ENCODE measurements around the gene ZBTB7B.

The ZBTB7B gene

DNA sequence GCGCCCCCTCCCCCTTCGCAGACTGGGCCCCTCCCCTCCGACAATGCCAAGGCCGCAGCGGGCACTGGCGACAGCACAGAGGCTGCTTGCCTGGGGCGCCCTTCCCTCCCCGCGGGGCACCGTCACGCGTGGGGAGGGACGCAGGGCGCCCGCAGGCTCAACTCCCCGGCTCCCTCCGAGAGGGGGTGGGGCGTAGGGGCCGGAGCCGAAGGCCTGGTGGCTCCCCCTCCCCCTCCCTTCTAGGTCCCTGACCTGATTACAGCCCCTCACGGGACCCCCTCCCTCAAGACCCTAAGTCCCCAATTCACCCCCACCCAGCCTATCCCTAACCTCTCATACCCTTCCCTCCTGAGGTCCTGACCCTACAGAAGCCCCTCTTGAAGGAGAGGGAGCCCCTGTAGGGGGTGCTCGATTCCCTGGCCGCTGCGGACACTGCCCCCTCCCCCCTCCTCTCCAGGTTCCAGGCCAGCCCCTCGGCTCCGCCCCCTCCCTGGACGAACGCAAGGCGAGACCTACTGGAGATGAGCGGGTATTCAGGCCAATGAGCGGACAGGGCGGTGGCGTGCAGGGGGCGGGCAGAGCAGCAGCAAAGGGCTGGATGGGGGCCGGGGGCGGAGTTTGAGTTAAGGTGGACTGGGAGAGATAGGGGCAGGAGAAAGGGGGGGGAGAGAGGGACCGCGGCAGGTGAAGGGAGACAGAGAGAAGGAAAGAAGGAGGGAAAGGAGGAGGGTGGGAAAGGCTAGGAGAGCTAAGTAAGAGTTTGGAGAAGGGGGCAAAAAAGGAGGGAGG lies 733 bp upstream of the ZBTB7B start:
- DNase-seq, result peak; percentile 93 to 100 (median 99)

DNA sequence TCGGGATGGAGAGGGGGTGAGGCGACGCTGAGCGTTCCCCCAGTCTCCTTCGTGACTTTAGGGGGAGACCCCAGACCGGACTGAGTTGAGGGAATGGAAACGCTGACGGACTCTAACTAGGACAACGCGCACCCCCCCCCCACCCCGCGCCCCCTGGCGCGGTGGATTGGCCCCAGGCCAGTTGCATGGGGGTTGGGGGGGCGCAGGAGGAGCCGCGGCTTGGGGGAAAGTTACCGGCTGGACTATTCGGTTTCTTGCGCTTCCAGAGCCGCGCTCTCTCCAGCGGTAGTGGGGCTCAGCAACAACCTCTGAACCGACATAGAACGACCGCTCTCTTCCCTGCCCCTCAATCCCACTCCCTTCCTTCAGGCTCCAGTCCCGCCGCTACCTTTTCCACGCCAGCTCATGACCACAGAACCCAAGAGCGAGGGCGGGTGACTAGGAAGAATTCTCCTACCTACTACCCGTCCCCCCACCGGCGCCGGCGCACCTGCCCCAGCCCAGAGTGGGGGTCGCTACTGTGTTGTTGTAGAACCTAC lies 694 bp downstream of the ZBTB7B start:
- DNase-seq, result peak in 30 of 58 donors; percentile 29 to 74 (median 52)

DNA sequence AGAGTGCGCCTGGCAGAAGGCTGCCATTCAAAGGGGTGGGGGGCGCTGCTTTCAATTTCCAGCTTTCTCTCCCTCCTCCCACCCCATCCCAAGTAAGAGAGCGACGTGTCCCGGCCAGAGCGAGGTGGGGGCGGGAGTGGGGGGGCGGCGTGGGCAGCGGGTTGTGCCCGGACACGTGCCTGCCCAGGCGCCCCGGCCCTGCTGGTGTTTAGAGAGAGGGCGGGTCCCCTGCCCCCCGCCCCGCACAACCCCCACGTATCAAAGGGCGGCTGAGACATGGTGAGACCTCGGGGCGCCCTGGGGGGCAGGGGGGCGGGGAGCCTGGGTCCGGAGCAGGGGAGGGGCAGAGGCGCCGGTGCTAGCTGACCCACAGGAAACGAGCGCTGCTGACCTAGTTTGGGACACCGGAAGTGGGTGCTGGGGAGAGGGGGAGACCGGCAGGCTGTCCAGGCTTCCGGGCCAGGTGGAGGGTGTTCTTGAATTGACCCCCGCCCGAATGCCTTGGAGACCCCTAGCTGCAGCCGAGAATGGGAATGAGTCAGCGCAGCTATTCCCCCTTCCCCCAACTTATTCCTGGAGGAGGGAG lies 1.3 kb downstream of the ZBTB7B start:
- peak in 47 of 58 donors; percentile 22 to 85 (median 58) for DNase-seq

DNA sequence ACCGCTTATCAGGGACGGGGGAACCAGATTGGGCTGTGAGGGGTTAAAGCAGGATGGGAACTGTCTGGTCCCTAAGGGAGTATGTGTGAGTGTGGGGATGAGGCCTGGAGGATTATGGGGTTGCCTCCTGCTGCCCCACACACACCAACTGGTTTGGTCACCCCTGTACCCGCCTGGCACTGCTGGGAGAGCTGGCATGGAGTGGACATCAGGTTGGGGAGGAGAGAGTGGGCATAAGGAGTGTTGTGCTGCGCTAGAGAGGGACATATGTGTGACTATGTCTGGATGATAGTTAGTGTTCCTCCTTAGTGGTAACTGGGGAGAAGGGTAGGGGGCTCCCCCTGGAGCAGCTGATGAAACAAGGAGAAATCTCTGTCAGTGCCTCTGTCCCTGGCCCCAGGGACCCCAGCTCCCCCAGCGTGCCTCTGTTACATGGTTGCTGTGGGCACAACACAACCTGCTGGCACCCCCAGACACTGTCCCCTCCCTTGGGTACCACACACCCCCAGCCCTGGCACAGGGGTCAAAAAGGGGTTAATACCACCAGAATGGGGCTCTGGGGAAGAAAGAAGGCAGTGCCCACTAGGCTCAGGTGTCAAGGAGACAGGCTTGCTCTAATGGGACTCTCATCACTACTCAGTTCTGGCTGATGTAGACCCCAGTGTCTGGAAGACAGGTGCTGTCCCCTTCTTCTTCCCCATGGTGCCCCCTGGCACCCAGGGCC lies 1.9 kb downstream of the ZBTB7B start:
- DNase-seq, result peak in 15 of 58 donors; percentile 24 to 72 (median 55)

DNA sequence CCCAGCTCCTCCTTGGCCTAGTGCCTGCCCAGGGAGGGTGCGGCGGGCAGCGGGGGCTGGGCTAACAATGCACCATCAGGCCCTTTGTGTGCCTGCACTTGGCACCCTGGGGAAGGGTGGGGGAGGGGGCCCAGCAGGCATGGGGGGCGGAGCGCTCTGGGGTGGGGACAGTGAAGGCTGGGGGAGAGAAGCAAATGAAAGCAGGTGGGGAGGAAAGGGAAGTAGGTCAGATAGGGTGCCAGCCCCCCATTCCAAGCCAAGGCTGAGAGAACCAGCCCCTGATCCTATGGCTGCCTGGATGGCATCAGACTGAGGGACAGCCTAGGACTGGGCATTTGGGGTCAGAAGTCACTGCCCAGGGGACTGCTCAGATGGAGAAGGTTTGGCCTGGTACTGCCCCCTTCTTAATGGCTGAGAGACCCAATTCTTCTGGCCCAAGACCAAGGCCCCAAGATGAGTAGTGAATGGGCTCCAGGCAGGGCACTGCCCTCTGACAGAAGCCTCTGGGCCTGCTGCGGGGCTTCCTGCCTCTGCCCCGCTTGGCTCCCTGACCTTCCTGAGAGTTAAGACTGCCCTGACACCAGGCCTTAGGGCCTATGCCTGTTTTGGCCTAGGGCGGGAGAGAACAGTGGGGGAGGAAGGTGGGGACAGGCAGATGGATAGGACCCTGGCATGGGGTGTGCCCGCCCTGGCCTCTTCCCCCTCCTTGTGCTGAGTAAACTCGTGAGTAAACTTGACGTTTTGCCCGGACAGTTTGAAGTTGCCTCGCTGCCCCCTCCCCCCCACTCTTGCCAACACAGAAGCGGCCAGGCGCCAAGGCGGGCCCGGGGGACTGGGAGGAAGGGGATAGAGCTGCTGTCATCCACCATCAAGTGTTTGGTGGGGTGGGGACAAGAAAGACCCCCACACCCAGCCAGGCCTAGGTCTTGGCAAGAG lies 2.7 kb downstream of the ZBTB7B start:
- peak in 50 of 58 donors; percentile 11 to 85 (median 61) for DNase-seq

DNA sequence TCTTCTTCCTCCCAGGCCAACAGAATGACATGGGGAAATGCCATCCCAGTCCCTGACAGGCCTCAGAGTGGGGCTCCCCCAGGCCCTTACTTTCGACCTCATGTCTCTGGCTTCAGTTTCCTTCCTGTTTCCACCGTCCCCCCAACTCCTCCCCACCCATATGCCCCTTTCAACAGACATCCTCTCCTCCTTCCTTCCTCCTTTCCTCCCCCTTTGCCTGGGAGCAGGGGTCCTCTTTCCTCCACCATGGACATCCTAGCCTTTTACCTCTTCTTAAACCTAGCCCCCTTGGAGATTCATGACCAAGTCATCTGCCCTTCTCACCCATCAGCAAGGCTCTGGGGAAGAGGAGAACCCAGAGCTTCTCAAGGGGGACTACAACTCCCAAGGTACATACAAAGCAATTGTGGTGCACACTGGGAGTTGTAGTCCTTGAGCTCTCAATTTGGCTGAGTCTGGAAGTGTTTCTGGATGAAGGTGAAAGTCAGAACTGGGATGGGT lies 4.0 kb downstream of the ZBTB7B start:
- DNase-seq, result peak in 26 of 58 donors; percentile 4 to 63 (median 31)

DNA sequence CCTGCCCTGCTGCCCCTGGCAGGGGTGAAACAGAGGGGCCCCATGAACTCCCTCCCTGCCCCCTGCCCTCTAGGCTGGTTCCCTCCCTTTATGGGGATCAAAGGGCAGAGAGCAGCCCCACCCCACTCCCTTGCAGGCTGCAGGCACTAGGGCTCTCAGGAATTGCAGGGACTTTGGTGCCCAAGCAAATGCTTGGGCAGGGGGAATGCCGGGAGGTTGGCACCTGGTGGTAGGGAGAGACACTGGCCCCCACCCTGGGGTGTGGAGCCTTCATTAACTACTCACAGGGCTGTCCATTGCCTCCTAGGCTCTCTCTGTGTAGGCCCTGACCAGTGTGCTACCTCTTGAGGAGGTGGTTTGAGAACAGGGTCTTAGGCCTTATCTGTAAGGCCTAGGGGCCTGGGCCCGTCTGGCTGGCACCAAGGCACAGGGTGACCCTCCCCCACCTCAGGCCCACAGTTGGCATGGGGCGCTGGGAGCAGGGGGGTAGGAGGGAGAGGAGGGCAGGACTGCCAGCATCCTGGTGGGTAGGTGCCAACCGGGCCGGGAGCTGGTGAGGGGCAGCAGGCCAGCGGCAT lies 4.7 kb downstream of the ZBTB7B start:
- peak in 49 of 58 donors; percentile 15 to 78 (median 45) for DNase-seq

DNA sequence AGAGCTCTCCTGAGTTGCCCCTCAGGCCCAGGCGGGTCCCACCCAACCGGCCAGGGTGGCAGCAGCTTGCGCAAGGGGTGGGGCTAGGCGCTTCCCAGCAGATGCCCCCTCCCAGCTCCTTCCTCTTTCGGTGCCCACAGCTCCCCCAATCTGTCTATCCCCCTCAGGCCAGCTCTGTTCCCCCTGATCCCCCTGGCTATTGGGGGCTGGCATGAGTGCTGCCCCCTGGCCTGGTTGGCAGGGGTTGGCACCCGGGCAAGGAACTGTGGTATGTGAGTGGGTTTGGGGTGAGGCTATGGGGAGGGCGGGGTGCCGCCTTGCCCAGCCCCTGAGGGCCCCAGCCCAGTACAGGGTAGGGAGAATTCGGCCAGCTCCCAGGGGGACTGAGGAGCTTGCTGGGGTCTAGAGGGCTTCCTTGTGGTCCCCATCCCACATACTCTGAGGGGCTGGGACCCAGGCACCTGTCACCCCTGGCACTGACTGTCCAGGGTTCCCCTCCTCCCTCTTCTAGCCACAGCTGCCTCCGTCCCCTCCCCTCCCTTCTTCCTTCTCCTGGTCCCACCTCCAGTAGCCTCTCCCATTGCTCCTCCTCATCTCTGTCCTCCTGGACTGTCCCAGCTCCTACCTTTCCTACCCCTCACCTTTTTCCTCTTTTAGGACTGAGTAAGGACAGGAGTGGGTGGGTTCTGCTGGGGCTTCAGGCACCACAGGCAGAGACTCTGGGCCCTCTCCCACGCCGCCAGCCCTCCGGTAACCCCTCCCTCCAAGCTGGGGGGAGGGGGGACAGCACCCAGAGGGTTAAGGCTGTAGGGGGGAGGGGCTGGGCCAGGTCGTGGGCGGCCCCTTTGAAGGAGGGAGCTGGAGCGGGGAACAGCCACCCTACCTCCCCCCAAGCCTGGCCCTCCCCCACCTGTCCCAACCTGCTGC lies 5.7 kb downstream of the ZBTB7B start:
- DNase-seq, result peak in 10 of 58 donors; percentile 10 to 52 (median 26)

DNA sequence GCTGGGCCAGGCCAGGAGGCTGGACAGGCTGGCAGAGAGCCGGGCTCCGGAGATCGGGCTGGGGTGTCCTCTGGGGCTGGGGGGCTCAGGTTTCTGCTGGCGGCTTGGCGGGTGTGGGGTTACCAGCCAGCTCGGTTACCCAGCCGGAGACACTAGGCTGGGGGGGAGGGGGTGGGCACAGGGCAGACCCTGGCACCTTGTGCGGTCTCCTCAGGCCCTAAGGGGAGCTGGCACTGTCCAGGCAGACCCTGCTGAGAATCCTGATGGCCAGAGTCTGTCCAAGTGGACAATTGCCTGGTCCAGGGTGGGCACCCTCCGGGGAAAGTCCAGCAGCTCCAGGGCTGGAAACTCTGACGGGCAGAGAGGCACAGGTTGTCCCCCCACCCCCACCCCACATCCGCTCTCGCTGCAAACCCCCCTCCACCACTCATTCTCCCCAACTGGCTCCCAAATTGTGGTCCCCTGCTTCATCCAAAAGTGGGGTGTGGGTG lies 6.7 kb downstream of the ZBTB7B start:
- DNase-seq, result no peak

DNA sequence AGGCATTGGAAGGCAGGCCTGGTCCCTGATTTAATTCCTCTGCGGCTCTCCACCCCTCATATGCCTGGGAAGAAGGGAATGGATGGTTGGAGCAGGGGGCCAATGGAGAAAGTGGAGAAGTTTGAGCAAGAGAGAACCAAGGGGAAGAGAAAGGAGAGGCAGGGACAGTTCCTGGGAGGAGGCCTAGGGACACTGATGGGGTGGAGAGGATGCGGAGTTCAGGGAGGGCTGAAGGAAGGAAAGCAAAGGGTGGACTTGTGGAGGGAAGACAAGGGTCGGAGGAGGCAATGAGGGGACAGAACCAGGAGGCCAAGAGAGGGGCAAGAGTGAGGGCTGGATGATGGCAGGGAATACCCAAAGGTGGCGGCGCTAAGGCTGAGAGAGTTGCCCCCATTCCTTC lies 7.1 kb downstream of the ZBTB7B start:
- DNase-seq, result no peak

DNA sequence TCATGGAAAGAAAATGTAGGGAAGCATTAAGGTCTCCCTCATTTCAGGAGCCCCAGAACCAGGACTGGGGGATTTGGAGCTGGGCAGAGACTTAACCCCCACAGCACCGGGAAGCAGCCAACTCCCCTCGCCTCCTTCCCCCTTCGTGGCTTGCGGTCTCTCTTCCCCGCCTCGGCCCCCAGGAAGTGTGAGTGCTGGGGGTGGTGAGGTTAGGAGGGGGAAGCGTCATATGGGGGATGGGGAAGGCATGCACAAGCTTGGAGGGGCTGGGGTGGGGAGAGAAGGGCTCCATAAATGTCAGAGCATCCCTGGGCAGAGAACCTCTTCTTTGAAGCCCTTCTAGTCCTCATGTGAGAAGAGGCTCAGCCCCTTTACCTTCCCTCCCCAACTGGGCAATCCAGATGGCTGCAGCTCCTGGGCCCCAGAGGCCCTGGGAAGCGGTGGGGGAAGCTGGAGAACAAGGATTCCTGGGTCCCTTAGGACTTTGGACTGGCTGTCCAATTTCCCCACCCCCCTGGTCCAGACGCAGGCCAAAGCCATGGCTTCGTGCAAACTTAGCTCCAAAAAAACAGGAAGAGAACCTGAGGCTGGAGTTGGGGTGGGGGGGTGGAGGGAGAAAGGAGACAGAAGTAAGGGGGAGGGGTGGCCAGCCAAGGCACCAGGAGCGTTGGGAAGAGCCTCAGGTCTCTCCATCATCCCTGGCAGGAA lies 7.8 kb downstream of the ZBTB7B start:
- no peak for DNase-seq

DNA sequence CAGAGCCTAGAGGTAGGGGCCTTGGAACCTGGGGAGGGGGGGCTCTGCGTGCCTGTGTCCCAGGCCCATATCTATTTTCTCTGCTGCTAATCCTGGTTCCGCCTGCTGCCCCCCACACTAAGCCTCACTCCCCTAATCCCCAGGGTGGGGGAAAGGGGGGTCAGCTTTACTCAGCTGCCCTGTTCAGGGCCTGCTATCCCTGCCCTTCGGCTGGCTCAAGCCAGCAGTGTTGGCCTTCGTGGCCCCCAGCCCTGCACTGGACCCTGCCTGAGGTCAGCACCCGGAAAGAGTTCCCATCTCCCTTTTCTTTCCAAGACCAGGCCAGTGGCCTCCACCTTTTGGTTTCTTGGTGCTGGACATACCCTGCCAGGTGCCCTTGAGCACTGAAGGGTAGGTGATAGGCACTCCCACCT lies 8.4 kb downstream of the ZBTB7B start:
- DNase-seq, result no peak

DNA sequence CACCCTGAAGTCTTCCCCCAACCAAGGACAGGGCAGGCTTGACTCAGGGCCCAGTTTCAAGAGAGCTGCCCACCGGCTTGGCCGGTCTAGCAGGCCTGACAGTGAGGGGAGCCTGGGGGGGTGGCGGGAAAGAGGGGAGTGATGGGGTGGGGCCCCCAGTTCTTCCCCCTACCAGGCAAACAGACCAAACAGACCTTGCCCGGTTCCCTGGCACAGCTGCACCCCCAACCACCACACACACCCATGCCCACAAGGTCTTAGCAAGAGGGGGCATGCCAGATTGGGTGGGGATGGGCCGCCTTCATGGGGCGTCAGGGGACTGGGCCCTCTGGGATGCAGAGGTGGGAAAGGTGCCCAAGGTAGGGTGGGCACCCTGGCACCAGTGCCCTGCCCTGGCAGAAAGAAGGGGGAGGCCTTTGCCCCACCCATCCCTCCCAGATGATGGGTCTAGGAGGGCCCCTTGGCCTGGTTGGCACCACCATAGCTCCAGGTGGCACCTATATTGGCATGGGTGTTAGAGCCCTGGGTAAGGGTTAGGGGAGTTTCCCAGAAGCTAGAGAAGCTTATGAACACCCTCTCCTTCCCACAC lies 8.9 kb downstream of the ZBTB7B start:
- DNase-seq, result no peak

DNA sequence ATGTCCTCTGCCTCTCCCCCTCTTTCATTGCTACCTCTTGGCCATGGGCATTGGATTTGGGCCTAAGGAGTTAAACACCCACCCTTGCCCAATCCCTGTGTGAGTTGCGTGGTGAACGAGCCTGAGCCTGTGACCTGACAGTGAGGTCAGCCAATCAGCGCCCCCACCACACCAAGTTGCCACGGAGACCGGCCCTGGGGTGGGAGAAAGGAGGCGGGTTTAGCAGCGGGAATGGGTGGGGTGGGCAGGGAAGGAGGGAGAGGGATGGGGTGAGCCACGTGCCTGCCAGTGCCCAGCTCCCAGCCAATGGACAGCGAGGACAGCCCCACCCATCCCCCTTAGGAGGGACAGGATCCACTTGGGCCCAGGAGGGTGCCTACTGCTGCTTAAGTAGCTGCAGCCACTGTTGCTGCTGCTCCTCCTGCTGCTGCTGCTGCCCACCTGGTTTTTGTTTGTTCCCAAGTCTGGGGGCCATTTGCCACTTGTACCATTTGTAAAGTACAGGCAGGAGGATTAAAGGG lies 9.5 kb downstream of the ZBTB7B start:
- peak in 55 of 58 donors; percentile 29 to 92 (median 82) for DNase-seq

DNA sequence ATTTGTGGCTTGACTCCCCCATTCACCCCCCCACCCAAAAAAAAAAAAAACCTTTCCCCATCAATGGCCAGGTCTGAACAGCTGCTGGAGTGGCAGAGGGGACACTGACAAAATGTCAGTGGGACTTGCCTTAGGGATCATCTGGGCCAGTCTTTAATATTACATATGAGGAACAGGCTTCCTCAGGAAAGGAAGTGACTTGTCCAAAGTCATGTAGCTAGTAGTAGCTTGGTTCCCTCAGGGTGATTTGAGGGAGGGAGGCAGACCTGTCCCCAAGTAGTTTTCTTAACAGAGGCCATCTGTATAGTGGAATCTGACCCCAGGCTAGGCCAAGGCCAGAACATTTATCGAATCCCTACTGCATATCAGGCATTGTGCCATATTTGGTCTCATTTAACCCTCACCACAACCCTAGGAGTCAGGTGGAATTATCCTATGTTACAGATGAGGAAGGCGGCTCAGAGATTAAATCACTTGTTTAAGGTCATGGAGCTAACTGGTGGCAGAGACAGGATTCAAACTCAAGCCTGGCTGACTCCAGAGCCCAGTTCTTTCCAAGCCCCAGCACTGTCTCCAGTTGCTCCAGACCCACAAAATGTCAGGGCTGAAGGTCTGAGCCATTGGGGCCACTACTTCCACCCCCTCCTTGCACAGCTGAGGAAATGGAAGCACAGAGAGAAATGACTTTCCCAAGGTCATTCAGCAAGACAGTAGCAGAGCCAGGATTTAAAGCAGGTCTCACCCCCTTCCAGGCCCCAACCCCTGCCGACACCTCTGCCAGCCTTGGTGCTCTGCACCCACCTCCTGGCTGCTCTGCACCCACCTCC lies 10.4 kb downstream of the ZBTB7B start:
- no peak for DNase-seq

DNA sequence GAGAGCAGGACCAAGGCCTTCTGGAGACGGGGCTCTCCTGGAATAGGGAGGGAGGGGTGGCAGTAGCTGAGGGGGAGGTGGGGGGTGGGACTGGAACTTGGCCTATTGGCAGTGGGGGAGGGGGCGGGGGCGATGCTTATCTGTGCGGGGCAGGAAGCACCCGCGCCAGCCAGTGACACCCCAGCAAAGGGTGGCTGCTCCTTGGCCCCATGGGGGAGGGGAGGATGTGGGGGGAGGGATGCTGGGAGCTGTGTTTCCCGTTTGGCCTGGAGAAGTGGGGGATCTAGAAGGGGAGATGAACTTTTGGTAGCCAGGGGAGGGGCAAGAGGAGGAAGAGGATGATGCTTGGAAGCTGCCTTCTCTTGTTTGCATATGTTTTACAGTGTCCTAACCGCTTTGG lies 11.0 kb downstream of the ZBTB7B start:
- no peak for DNase-seq
